HEK293T (cell line): ENCODE measurements around the gene TTC28.

Source experiments
- CTCF ChIA-PET: fragments of 350-600 bp; formaldehyde crosslinking; extraction: SDS; loops from one replicate; lab custom pipeline; 2021; ENCODE audit warnings: antibody characterized with exemption, inconsistent platforms; lab: Yijun Ruan, JAX
- POLR2A ChIA-PET: fragments of 350-600 bp; formaldehyde crosslinking; extraction: SDS; loops from one replicate; lab custom pipeline; 2020; ENCODE audit warnings: antibody characterized with exemption, inconsistent platforms; lab: Yijun Ruan, JAX
- DNase-seq: peaks from one replicate; pipeline ENCODE4 v3.0.0; 2012; ENCODE audit warnings: mixed read lengths; ENCODE audit errors: extremely low spot score
- ARNT ChIP-seq: fragments of 450-650 bp; IDR thresholded peaks from 2 replicates; pipeline ENCODE4 v1.6.1; 2017; ENCODE audit warnings: mild to moderate bottlenecking
- BHLHE40 ChIP-seq: fragments of 450-650 bp; IDR thresholded peaks from 2 replicates; pipeline ENCODE4 v1.6.1; 2016; ENCODE audit warnings: mild to moderate bottlenecking, moderate library complexity, borderline replicate concordance
- CTBP1 ChIP-seq: fragments of 450-650 bp; IDR thresholded peaks from 2 replicates; pipeline ENCODE4 v1.6.1; 2016; ENCODE audit warnings: borderline replicate concordance
- ELF4 ChIP-seq: fragments of 450-650 bp; IDR thresholded peaks from 2 replicates; pipeline ENCODE4 v1.6.1; 2017; ENCODE audit warnings: antibody characterized with exemption
- FOXA1 ChIP-seq: fragments of 450-650 bp; IDR thresholded peaks from 2 replicates; pipeline ENCODE4 v1.6.1; 2016; ENCODE audit warnings: mild to moderate bottlenecking
- FOXK2 ChIP-seq: fragments of 450-650 bp; IDR thresholded peaks from 2 replicates; pipeline ENCODE4 v1.6.1; 2016; ENCODE audit warnings: mild to moderate bottlenecking
- FOXM1 ChIP-seq: fragments of 450-650 bp; IDR thresholded peaks from 2 replicates; pipeline ENCODE4 v1.6.1; 2017; ENCODE audit warnings: mild to moderate bottlenecking, borderline replicate concordance
- HDGF ChIP-seq: fragments of 450-650 bp; IDR thresholded peaks from 2 replicates; pipeline ENCODE4 v1.6.1; 2017; ENCODE audit warnings: antibody characterized with exemption, borderline replicate concordance
- L3MBTL2 ChIP-seq: fragments of 450-650 bp; conservative IDR thresholded peaks from 2 replicates; pipeline ENCODE4 v1.6.1; 2016; ENCODE audit warnings: mild to moderate bottlenecking
- LEF1 ChIP-seq: fragments of 450-650 bp; IDR thresholded peaks from 2 replicates; pipeline ENCODE4 v1.6.1; 2017; ENCODE audit warnings: mild to moderate bottlenecking, borderline replicate concordance
- NFRKB ChIP-seq: fragments of 450-650 bp; IDR thresholded peaks from 2 replicates; pipeline ENCODE4 v1.6.1; 2016; ENCODE audit warnings: mild to moderate bottlenecking, moderate library complexity
- PKNOX1 ChIP-seq: fragments of 450-650 bp; IDR thresholded peaks from 2 replicates; pipeline ENCODE4 v1.6.1; 2016
- SP1 ChIP-seq: fragments of 450-650 bp; IDR thresholded peaks from 2 replicates; pipeline ENCODE4 v1.6.1; 2017
- SUZ12 ChIP-seq: fragments of 450-650 bp; IDR thresholded peaks from 2 replicates; pipeline ENCODE4 v1.6.1; 2016; ENCODE audit warnings: mild to moderate bottlenecking
- TARDBP ChIP-seq: fragments of 450-650 bp; IDR thresholded peaks from 2 replicates; pipeline ENCODE4 v1.6.1; 2016
- ZNF384 ChIP-seq: fragments of 450-650 bp; IDR thresholded peaks from 2 replicates; pipeline ENCODE4 v1.6.1; 2016

Gene TTC28

GRCh38 chr22:28249402-28249801 is 430.2 kb downstream of the TTC28 start:
- CTCF ChIA-PET, result no interaction called here
- no peak for DNase-seq
- TF ChIP-seq HDGF (no peak), ZNF384 (no peak)
- POLR2A ChIA-PET, result no interaction called here

- ChIA-PET POLR2A (no interaction called here), CTCF (interaction anchor here (1.0 kb wide), 1 partner anchor 16 kb away, joined by 4 read pairs; no protein-coding TSS in a partner anchor)
- no peak for TF ChIP-seq FOXA1
- TF ChIP-seq PKNOX1, result peak; percentile 93
- no peak for TF ChIP-seq TARDBP
- DNase-seq, result peak; percentile 50
Measured at GRCh38 chr22:28247667-28248363, 431.8 kb downstream of the TTC28 start.

- ChIA-PET CTCF (interaction anchor here (1.0 kb wide), 1 partner anchor 16 kb away, joined by 4 read pairs; no protein-coding TSS in a partner anchor), POLR2A (no interaction called here)
- DNase-seq, result no peak
- TF ChIP-seq L3MBTL2 (no peak), BHLHE40 (no peak), FOXK2 (no peak), FOXM1 (no peak), TARDBP (no peak), SUZ12 (no peak), NFRKB (no peak), ARNT (no peak), CTBP1 (no peak), LEF1 (no peak), SP1 (no peak), ZNF384 (no peak), ELF4 (no peak), FOXA1 (no peak), HDGF (no peak), PKNOX1 (no peak)
Measured at GRCh38 chr22:28247136-28247535, 432.5 kb downstream of the TTC28 start.

- TF ChIP-seq TARDBP (no peak), HDGF (no peak), NFRKB (no peak), ARNT (no peak), FOXA1 (no peak), FOXM1 (no peak), CTBP1 (no peak), SP1 (no peak), FOXK2 (no peak), L3MBTL2 (no peak), BHLHE40 (no peak), SUZ12 (no peak)
- DNase-seq, result no peak
- POLR2A ChIA-PET, result no interaction called here
- CTCF ChIA-PET, result no interaction called here
Measured at GRCh38 chr22:28246397-28246796, 433.2 kb downstream of the TTC28 start.

- ChIA-PET CTCF (interaction anchor here (0.8 kb wide), 1 partner anchor 14 kb away, joined by 3 read pairs; no protein-coding TSS in a partner anchor), POLR2A (no interaction called here)
- no peak for DNase-seq
- no peak for TF ChIP-seq SUZ12
- no peak for TF ChIP-seq CTBP1
- no peak for TF ChIP-seq BHLHE40
- TF ChIP-seq ZNF384, result no peak
Measured at GRCh38 chr22:28245579-28246224, 433.9 kb downstream of the TTC28 start.

- ChIA-PET CTCF (interaction anchor here (0.7 to 0.8 kb wide), 2 partner anchors 9 to 13 kb away, joined by 3 read pairs; no protein-coding TSS in a partner anchor), POLR2A (no interaction called here)
- DNase-seq, result no peak
- TF ChIP-seq NFRKB (no peak), FOXA1 (no peak), LEF1 (no peak), FOXK2 (no peak), BHLHE40 (no peak)
Measured at GRCh38 chr22:28244757-28245156, 434.9 kb downstream of the TTC28 start.

GRCh38 chr22:28243539-28243938 is 436.1 kb downstream of the TTC28 start:
- ChIA-PET POLR2A (no interaction called here), CTCF (interaction anchor here (0.6 to 0.9 kb wide), 2 partner anchors 8 to 352 kb away, joined by 3 read pairs; no protein-coding TSS in a partner anchor)
- no peak for DNase-seq
- TF ChIP-seq PKNOX1, result no peak
- TF ChIP-seq FOXM1, result no peak
- no peak for TF ChIP-seq CTBP1
- TF ChIP-seq NFRKB, result no peak
- TF ChIP-seq SUZ12, result no peak
- TF ChIP-seq ELF4, result no peak
- TF ChIP-seq TARDBP, result no peak
- no peak for TF ChIP-seq BHLHE40
- no peak for TF ChIP-seq SP1
- TF ChIP-seq ARNT, result no peak
- TF ChIP-seq FOXA1, result no peak
- TF ChIP-seq LEF1, result no peak
- no peak for TF ChIP-seq ZNF384
- TF ChIP-seq L3MBTL2, result no peak
- TF ChIP-seq FOXK2, result no peak
- TF ChIP-seq HDGF, result no peak
